Cardiac muscle cell (in vitro differentiated cells and primary cell): ENCODE data around the gene HOXA4. TPM values are rescaled to one million over a fixed set of nuclear protein-coding genes. Genes with fewer than 3 reads are reported as not detected.

Source experiments
- DNase-seq, 2 donors: peaks; one replicate each; pipeline versions ENCODE4 v3.0.0 to v3.0.0-alpha.2; 2010 to 2017; ENCODE audit warnings: low read depth in 1 of 2, low spot score in 1 of 2
- H3K27ac ChIP-seq: fragments of 200-600 bp; sonication (generic); 2 replicates; pipeline ENCODE4 v1.5.1; 2016
- H3K27me3 ChIP-seq: fragments of 200-600 bp; sonication (generic); 2 replicates; pipeline ENCODE4 v1.6.0; 2016; ENCODE audit warnings: control low read depth
- H3K36me3 ChIP-seq: fragments of 200-600 bp; sonication (generic); 2 replicates; pipeline ENCODE4 v1.5.1; 2016; ENCODE audit warnings: control low read depth
- H3K4me1 ChIP-seq: fragments of 200-600 bp; sonication (generic); 2 replicates; pipeline ENCODE4 v1.8.1; 2017; ENCODE audit warnings: low read depth, mild to moderate bottlenecking, mixed run types
- H3K4me3 ChIP-seq: fragments of 200-600 bp; sonication (generic); 2 replicates; pipeline ENCODE4 v1.5.1; 2016; ENCODE audit warnings: mild to moderate bottlenecking
- H3K9me3 ChIP-seq: fragments of 200-600 bp; sonication (generic); 2 replicates; pipeline ENCODE4 v1.5.1; 2017; ENCODE audit warnings: low read depth, mild to moderate bottlenecking, control low read depth
- polyA plus RNA-seq: library from polyadenylated mRNA; unstranded; fragments of >200 nt; fragmentation: Nextera tagmentation; extraction: Ambion mirVana; gene quantifications from 2 replicates; pipeline ENCODE4 v1.2.1, GENCODE V29; 2016
- total RNA-seq: library from RNA; depleted of rRNA; stranded (reverse); fragments of >200 nt; gene quantifications from 2 replicates; pipeline ENCODE4 v1.2.3, GENCODE V29; 2016
- TF ChIP-seq, protein P1 (sequence below): IDR thresholded peaks from 2 replicates; pipeline ENCODE4 v1.5.1; 2012; ENCODE audit warnings: low read depth, mild to moderate bottlenecking, low read length

HOXA4 gene
- total and polyA plus RNA-seq, 2 experiments from 2014 or later: 0.46 TPM; not detected in 1

DNA sequence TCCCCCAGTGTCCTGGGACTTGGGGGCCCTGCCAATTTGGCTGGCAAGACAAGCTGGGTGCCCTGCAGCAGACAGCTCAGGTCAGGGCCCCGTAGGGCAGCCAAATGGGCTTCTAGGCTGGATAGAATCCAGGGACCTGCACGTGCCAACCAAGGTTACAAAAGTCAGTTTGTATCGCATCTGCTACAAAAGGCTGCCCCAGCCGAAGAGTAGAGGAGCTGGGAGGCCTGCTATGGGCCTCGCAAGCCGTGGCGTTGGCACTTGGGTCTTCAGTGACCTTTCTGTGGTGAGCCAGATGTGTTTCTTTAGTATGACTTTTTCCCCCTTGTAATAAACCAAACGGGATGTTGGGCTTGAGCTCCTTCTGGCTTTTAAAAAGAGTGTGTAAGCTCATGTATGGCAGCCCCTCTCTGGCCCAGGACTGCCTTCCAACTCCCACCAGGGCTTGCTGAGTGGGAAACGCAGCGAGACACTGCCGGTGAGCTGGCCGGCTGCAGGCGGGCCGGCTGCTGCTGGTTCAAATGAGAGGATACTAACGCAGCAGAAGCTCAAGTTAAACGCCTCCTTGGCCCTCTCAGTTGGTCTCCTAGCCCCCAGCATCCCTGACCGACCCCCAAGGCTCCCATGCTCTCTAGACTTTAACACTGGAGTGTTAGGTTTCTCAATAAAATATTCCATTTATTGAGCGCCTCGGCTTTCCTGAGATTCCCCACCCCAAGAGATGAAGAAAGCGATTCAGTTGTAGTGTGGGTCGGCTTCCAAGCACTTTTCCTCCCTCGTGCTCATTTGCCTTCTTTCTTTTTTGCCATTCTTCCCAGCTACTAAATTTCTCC is 46.6 kb upstream of the HOXA4 start:
- Histone ChIP-seq H3K27me3 (peaks cover 100% of the 10 kb centered on the region), H3K9me3 (no peaks in the 10 kb centered on the region), H3K27ac (no peak overlapping the region), H3K36me3 (no peaks in the 10 kb centered on the region), H3K4me1 (no peaks in the 10 kb centered on the region), H3K4me3 (no peak overlapping the region)
- DNase-seq: no peak
- TF ChIP-seq, protein P1, sequence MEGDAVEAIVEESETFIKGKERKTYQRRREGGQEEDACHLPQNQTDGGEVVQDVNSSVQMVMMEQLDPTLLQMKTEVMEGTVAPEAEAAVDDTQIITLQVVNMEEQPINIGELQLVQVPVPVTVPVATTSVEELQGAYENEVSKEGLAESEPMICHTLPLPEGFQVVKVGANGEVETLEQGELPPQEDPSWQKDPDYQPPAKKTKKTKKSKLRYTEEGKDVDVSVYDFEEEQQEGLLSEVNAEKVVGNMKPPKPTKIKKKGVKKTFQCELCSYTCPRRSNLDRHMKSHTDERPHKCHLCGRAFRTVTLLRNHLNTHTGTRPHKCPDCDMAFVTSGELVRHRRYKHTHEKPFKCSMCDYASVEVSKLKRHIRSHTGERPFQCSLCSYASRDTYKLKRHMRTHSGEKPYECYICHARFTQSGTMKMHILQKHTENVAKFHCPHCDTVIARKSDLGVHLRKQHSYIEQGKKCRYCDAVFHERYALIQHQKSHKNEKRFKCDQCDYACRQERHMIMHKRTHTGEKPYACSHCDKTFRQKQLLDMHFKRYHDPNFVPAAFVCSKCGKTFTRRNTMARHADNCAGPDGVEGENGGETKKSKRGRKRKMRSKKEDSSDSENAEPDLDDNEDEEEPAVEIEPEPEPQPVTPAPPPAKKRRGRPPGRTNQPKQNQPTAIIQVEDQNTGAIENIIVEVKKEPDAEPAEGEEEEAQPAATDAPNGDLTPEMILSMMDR: no peak

DNA sequence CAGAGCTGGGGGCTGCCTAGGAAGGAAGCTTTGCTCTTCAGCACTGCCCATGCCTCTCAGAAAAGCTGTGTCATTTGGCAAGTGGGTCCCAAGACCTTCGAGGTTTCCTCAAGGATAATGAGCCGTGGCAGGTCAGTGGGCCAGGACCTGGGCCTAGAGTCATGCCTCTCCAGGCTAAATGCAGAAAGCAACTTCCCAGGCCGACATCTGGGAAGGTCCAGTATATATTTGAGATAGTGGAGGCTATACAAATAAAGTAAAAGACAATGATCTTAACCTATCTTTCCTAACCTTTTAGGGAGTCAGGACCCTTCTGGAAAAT is 45.9 kb upstream of the HOXA4 start:
- TF ChIP-seq, protein P1: no peak
- Histone ChIP-seq H3K36me3 (no peaks in the 10 kb centered on the region), H3K27ac (no peak overlapping the region), H3K9me3 (no peaks in the 10 kb centered on the region), H3K4me1 (no peaks in the 10 kb centered on the region), H3K27me3 (peaks cover 100% of the 10 kb centered on the region), H3K4me3 (no peak overlapping the region)
- no peak for DNase-seq

DNA sequence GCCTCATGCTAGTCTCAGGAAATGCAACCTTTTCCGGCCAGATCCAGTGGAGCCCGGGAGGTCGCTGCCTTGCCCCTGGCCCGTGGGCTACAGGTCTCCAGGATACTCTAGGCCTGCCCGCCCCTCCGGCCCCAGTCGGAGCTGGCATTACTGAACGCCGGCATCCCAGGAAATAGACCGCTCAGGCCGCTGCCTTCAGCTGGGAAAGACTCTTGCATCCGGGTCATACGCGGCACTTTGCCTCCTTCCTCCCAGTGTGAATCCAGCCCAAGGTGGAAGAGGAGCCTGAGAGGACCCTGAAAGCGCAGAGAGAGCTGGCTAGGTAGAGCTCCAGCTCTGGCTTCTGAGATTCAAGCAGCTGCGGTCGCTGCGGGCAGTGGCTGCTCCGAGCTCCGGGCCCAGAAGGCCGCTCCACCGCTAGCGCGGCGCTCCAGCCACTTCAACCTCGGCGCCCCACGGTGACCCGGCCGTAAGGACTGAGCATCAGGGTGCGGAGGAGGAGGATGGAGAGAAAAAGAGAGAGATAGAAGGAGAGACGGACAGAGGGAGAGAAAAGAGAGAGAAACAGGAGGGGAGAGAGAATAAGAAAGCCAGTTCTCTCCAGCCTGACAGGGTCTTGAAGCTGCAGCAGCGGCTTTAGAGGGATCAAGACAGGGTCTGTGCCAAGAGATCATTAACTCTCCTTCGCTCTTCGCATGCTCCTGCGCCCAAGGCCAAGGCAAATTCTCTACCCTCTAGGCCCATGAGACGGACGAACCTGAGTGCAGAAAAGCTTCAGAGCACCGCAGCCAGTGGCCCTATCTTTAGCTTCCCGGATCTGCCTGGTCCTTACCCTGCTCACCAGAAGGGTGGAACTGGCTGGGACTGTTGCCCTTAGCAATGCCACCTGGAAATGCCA is 45.3 kb upstream of the HOXA4 start:
- Histone ChIP-seq H3K27ac (no peak overlapping the region), H3K9me3 (no peaks in the 10 kb centered on the region), H3K4me3 (no peak overlapping the region), H3K27me3 (peaks cover 100% of the 10 kb centered on the region), H3K36me3 (no peaks in the 10 kb centered on the region), H3K4me1 (no peaks in the 10 kb centered on the region)
- DNase-seq: no peak
- TF ChIP-seq, protein P1: no peak

DNA sequence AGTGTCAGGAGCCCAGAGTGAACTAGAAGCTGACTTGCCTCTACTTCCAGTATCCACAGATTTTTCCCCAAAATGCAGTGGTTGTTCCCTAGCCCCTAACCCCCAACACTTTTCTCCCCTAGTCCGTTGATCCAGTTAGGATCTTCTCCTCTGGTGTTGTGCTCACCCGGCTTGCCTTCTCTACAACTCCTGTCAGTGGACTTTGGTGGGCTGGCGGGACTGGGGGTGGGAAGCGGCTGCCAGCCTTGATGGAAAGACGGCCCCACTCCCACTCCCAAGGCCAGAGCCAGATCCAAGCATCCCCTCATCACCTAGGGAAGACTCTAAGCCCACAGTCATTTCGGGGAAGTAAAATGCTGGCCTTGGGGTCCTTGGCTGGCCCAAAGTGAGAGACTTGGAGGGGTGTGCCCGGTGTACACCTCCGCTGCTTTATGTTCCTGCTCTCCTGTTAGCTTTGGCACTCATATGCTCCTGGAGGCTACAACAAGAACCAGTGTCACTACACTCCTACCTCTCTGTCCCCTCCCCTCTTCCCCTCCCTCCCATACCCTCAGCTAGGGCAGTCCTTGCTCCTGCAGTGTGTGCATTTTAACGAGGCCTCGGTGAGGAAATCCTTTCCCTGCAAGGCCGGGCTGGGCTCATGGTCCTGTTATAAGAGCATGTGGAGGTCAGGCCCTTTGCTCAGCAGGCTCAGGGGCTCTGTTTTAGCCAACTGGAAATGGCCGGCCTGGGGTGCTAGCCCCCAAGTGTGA is 44.5 kb upstream of the HOXA4 start:
- H3K4me3 ChIP-seq: no peak overlapping the region
- H3K9me3 ChIP-seq: no peaks in the 10 kb centered on the region
- H3K27ac ChIP-seq: no peak overlapping the region
- DNase-seq: no peak
- peaks cover 100% of the 10 kb centered on the region for H3K27me3 ChIP-seq
- no peaks in the 10 kb centered on the region for H3K4me1 ChIP-seq
- TF ChIP-seq, protein P1: no peak
- no peaks in the 10 kb centered on the region for H3K36me3 ChIP-seq
